Measurements from ENCODE around the gene DOK5. TPM values are rescaled to one million over a fixed set of nuclear protein-coding genes. Genes with fewer than 3 reads are reported as not detected.

The DOK5 gene
- polyA plus RNA-seq, 1 donor: 3.0 TPM

GRCh38 chr20:54468082-54468481 lies 7.3 kb upstream of the DOK5 start:
- H3K27me3 ChIP-seq (ENCODE audit: control insufficient read depth, insufficient read depth, low read length): no peaks in the 10 kb centered on the region
- H3K27ac ChIP-seq (ENCODE audit: low read length): no peak overlapping the region
- H3K9me3 ChIP-seq (ENCODE audit: control insufficient read depth, low read depth, low read length): no peaks in the 10 kb centered on the region
- no peaks in the 10 kb centered on the region for H3K4me1 ChIP-seq (ENCODE audit: control insufficient read depth, insufficient read depth, low read length)
- no CpG with 5 or more reads among the region's 3 CpGs for WGBS (ENCODE audit: insufficient coverage, low lambda C conversion rate)
- no peak for DNase-seq
- no peak overlapping the region for H3K4me3 ChIP-seq (ENCODE audit: low read length)
- no peaks in the 10 kb centered on the region for H3K36me3 ChIP-seq (ENCODE audit: control insufficient read depth, insufficient read depth, low read length)

- Histone ChIP-seq H3K4me1 (ENCODE audit: control insufficient read depth, insufficient read depth, low read length) (no peaks in the 10 kb centered on the region), H3K27ac (ENCODE audit: low read length) (no peak overlapping the region), H3K27me3 (ENCODE audit: control insufficient read depth, insufficient read depth, low read length) (peaks cover 4% of the 10 kb centered on the region), H3K4me3 (ENCODE audit: low read length) (no peak overlapping the region), H3K36me3 (ENCODE audit: control insufficient read depth, insufficient read depth, low read length) (no peaks in the 10 kb centered on the region), H3K9me3 (ENCODE audit: control insufficient read depth, low read depth, low read length) (no peaks in the 10 kb centered on the region)
- no peak for DNase-seq
- 58% methylated on average over 2 of the region's 2 CpGs for WGBS (ENCODE audit: insufficient coverage, low lambda C conversion rate)
These were observed 6.1 kb upstream of the DOK5 start for GRCh38 chr20:54469293-54469692.

- Histone ChIP-seq H3K4me3 (ENCODE audit: low read length) (no peak overlapping the region), H3K4me1 (ENCODE audit: control insufficient read depth, insufficient read depth, low read length) (no peaks in the 10 kb centered on the region), H3K27ac (ENCODE audit: low read length) (no peak overlapping the region), H3K9me3 (ENCODE audit: control insufficient read depth, low read depth, low read length) (no peaks in the 10 kb centered on the region), H3K27me3 (ENCODE audit: control insufficient read depth, insufficient read depth, low read length) (peaks cover 10% of the 10 kb centered on the region), H3K36me3 (ENCODE audit: control insufficient read depth, insufficient read depth, low read length) (no peaks in the 10 kb centered on the region)
- WGBS (ENCODE audit: insufficient coverage, low lambda C conversion rate): no CpG with 5 or more reads among the region's 1 CpG
- DNase-seq: no peak
These were observed 5.4 kb upstream of the DOK5 start for GRCh38 chr20:54469952-54470351.

GRCh38 chr20:54470697-54471096 lies 4.7 kb upstream of the DOK5 start:
- H3K9me3 ChIP-seq (ENCODE audit: control insufficient read depth, low read depth, low read length): no peaks in the 10 kb centered on the region
- no peak overlapping the region for H3K4me3 ChIP-seq (ENCODE audit: low read length)
- no peak overlapping the region for H3K27ac ChIP-seq (ENCODE audit: low read length)
- H3K27me3 ChIP-seq (ENCODE audit: control insufficient read depth, insufficient read depth, low read length): peaks cover 13% of the 10 kb centered on the region
- DNase-seq: no peak
- no CpG with 5 or more reads among the region's 15 CpGs for WGBS (ENCODE audit: insufficient coverage, low lambda C conversion rate)
- no peaks in the 10 kb centered on the region for H3K36me3 ChIP-seq (ENCODE audit: control insufficient read depth, insufficient read depth, low read length)
- no peaks in the 10 kb centered on the region for H3K4me1 ChIP-seq (ENCODE audit: control insufficient read depth, insufficient read depth, low read length)

GRCh38 chr20:54472607-54473006 lies 2.8 kb upstream of the DOK5 start:
- Histone ChIP-seq H3K9me3 (ENCODE audit: control insufficient read depth, low read depth, low read length) (no peaks in the 10 kb centered on the region), H3K27ac (ENCODE audit: low read length) (no peak overlapping the region), H3K27me3 (ENCODE audit: control insufficient read depth, insufficient read depth, low read length) (peaks cover 32% of the 10 kb centered on the region), H3K4me3 (ENCODE audit: low read length) (no peak overlapping the region), H3K4me1 (ENCODE audit: control insufficient read depth, insufficient read depth, low read length) (no peaks in the 10 kb centered on the region), H3K36me3 (ENCODE audit: control insufficient read depth, insufficient read depth, low read length) (no peaks in the 10 kb centered on the region)
- no peak for DNase-seq
- 95% methylated on average over 4 of the region's 5 CpGs for WGBS (ENCODE audit: insufficient coverage, low lambda C conversion rate)

- H3K36me3 ChIP-seq (ENCODE audit: control insufficient read depth, insufficient read depth, low read length): no peaks in the 10 kb centered on the region
- WGBS (ENCODE audit: insufficient coverage, low lambda C conversion rate): 100% methylated on average over 1 of the region's 7 CpGs
These were observed 2.1 kb upstream of the DOK5 start for GRCh38 chr20:54473340-54473739.

GRCh38 chr20:54474046-54474445 lies 1.3 kb upstream of the DOK5 start:
- WGBS (ENCODE audit: insufficient coverage, low lambda C conversion rate): 100% methylated on average over 1 of the region's 3 CpGs

More at GRCh38 chr20:54473340-54473739, 2.1 kb upstream of the DOK5 start:
- H3K4me3 ChIP-seq (ENCODE audit: low read length): no peak overlapping the region
- peaks cover 32% of the 10 kb centered on the region for H3K27me3 ChIP-seq (ENCODE audit: control insufficient read depth, insufficient read depth, low read length)
- H3K9me3 ChIP-seq (ENCODE audit: control insufficient read depth, low read depth, low read length): no peaks in the 10 kb centered on the region
- DNase-seq: no peak
- H3K4me1 ChIP-seq (ENCODE audit: control insufficient read depth, insufficient read depth, low read length): no peaks in the 10 kb centered on the region
- no peak overlapping the region for H3K27ac ChIP-seq (ENCODE audit: low read length)

GRCh38 chr20:54474866-54475265 lies 527 bp upstream of the DOK5 start:
- no CpG with 5 or more reads among the region's 10 CpGs for WGBS (ENCODE audit: insufficient coverage, low lambda C conversion rate)
- peaks cover 38% of the 10 kb centered on the region for H3K27me3 ChIP-seq (ENCODE audit: control insufficient read depth, insufficient read depth, low read length)
- DNase-seq: no peak
- no peaks in the 10 kb centered on the region for H3K36me3 ChIP-seq (ENCODE audit: control insufficient read depth, insufficient read depth, low read length)
- H3K4me1 ChIP-seq (ENCODE audit: control insufficient read depth, insufficient read depth, low read length): no peaks in the 10 kb centered on the region
- no peaks in the 10 kb centered on the region for H3K9me3 ChIP-seq (ENCODE audit: control insufficient read depth, low read depth, low read length)
- H3K27ac ChIP-seq (ENCODE audit: low read length): no peak overlapping the region
- H3K4me3 ChIP-seq (ENCODE audit: low read length): peak overlapping the region; percentile 21

More at GRCh38 chr20:54474046-54474445, 1.3 kb upstream of the DOK5 start:
- H3K9me3 ChIP-seq (ENCODE audit: control insufficient read depth, low read depth, low read length): no peaks in the 10 kb centered on the region
- H3K27ac ChIP-seq (ENCODE audit: low read length): no peak overlapping the region
- no peaks in the 10 kb centered on the region for H3K36me3 ChIP-seq (ENCODE audit: control insufficient read depth, insufficient read depth, low read length)
- no peak overlapping the region for H3K4me3 ChIP-seq (ENCODE audit: low read length)
- no peak for DNase-seq
- H3K27me3 ChIP-seq (ENCODE audit: control insufficient read depth, insufficient read depth, low read length): peaks cover 32% of the 10 kb centered on the region
- H3K4me1 ChIP-seq (ENCODE audit: control insufficient read depth, insufficient read depth, low read length): no peaks in the 10 kb centered on the region

- peak overlapping the region; percentile 43 for H3K4me3 ChIP-seq (ENCODE audit: low read length)
- no peaks in the 10 kb centered on the region for H3K4me1 ChIP-seq (ENCODE audit: control insufficient read depth, insufficient read depth, low read length)
- DNase-seq: no peak
- peaks cover 38% of the 10 kb centered on the region for H3K27me3 ChIP-seq (ENCODE audit: control insufficient read depth, insufficient read depth, low read length)
- no peaks in the 10 kb centered on the region for H3K36me3 ChIP-seq (ENCODE audit: control insufficient read depth, insufficient read depth, low read length)
- no peak overlapping the region for H3K27ac ChIP-seq (ENCODE audit: low read length)
- H3K9me3 ChIP-seq (ENCODE audit: control insufficient read depth, low read depth, low read length): no peaks in the 10 kb centered on the region
- WGBS (ENCODE audit: insufficient coverage, low lambda C conversion rate): no CpG with 5 or more reads among the region's 32 CpGs
These were observed 996 bp downstream of the DOK5 start for GRCh38 chr20:54476169-54477009.

- no peaks in the 10 kb centered on the region for H3K4me1 ChIP-seq (ENCODE audit: control insufficient read depth, insufficient read depth, low read length)
- no peak overlapping the region for H3K27ac ChIP-seq (ENCODE audit: low read length)
- no CpG with 5 or more reads among the region's 3 CpGs for WGBS (ENCODE audit: insufficient coverage, low lambda C conversion rate)
- H3K27me3 ChIP-seq (ENCODE audit: control insufficient read depth, insufficient read depth, low read length): peaks cover 38% of the 10 kb centered on the region
- DNase-seq: no peak
- H3K4me3 ChIP-seq (ENCODE audit: low read length): no peak overlapping the region
- no peaks in the 10 kb centered on the region for H3K36me3 ChIP-seq (ENCODE audit: control insufficient read depth, insufficient read depth, low read length)
- no peaks in the 10 kb centered on the region for H3K9me3 ChIP-seq (ENCODE audit: control insufficient read depth, low read depth, low read length)
These were observed 2.0 kb downstream of the DOK5 start for GRCh38 chr20:54477191-54477955.
